IPS DF 6.9 (cell line): ENCODE measurements around the gene FUT7.

ENCODE experiments used
- DNase-seq: peaks from one replicate; pipeline ENCODE4 v3.0.0-alpha.2; 2013; ENCODE audit warnings: low read depth, low spot score
- H3K27ac ChIP-seq: one replicate; pipeline ENCODE4 v1.5.1; 2013; ENCODE audit warnings: low read length, control low read depth
- H3K27me3 ChIP-seq: 2 replicates; pipeline ENCODE4 v1.6.1; 2013; ENCODE audit warnings: mild to moderate bottlenecking, low read length; ENCODE audit not compliant: control insufficient read depth, insufficient read depth
- H3K36me3 ChIP-seq: 2 replicates; pipeline ENCODE4 v1.6.1; 2013; ENCODE audit warnings: low read length; ENCODE audit not compliant: control insufficient read depth, insufficient read depth
- H3K4me1 ChIP-seq: 2 replicates; pipeline ENCODE4 v1.6.1; 2013; ENCODE audit warnings: low read length; ENCODE audit not compliant: control insufficient read depth, insufficient read depth
- H3K4me3 ChIP-seq: 2 replicates; pipeline ENCODE4 v1.5.1; 2013; ENCODE audit warnings: mild to moderate bottlenecking, low read length
- H3K9me3 ChIP-seq: 2 replicates; pipeline ENCODE4 v1.6.1; 2013; ENCODE audit warnings: low read length, inconsistent platforms; ENCODE audit not compliant: control insufficient read depth, insufficient read depth
- WGBS: extraction: QIAGEN DNeasy Blood & Tissue Kit; methylation state at CpG from one replicate; pipeline ENCODE4 v1.1.7; 2013; ENCODE audit warnings: mixed read lengths, missing lambda C conversion rate; ENCODE audit not compliant: insufficient read length, insufficient coverage; 5-methylcytosine and 5-hydroxymethylcytosine counted together

FUT7 gene

GRCh38 chr9:137023157-137023556 is 8.7 kb downstream of the FUT7 start:
- no peak for DNase-seq
- no CpG with 5 or more reads among the region's 7 CpGs for WGBS
- Histone ChIP-seq H3K36me3 (no peaks in the 10 kb centered on the region; the same call in 1 of the 2 replicates), H3K9me3 (no peaks in the 10 kb centered on the region), H3K27ac (no peak overlapping the region), H3K4me3 (no peak overlapping the region), H3K27me3 (no peaks in the 10 kb centered on the region; the same call in 1 of the 2 replicates), H3K4me1 (peaks cover 3% of the 10 kb centered on the region)

GRCh38 chr9:137022662-137023008 is 9.3 kb downstream of the FUT7 start:
- no peak overlapping the region for H3K27ac ChIP-seq
- H3K4me3 ChIP-seq = no peak overlapping the region
- no peaks in the 10 kb centered on the region for H3K9me3 ChIP-seq
- WGBS = no CpG with 5 or more reads among the region's 23 CpGs
- no peak for DNase-seq
- no peaks in the 10 kb centered on the region; the same call in 1 of the 2 replicates for H3K27me3 ChIP-seq
- peaks cover 3% of the 10 kb centered on the region for H3K4me1 ChIP-seq
- H3K36me3 ChIP-seq = no peaks in the 10 kb centered on the region; the same call in 1 of the 2 replicates

- Histone ChIP-seq H3K27ac (no peak overlapping the region), H3K9me3 (no peaks in the 10 kb centered on the region), H3K27me3 (no peaks in the 10 kb centered on the region), H3K4me3 (no peak overlapping the region), H3K4me1 (peaks cover 3% of the 10 kb centered on the region), H3K36me3 (no peaks in the 10 kb centered on the region; the same call in 1 of the 2 replicates)
- peak; percentile 81 for DNase-seq
- WGBS = no CpG with 5 or more reads among the region's 30 CpGs
Observed at GRCh38 chr9:137021979-137022661, 9.8 kb downstream of the FUT7 start.

- WGBS = no CpG with 5 or more reads among the region's 6 CpGs
- Histone ChIP-seq H3K27me3 (no peaks in the 10 kb centered on the region), H3K36me3 (no peaks in the 10 kb centered on the region; the same call in 1 of the 2 replicates), H3K4me1 (peaks cover 3% of the 10 kb centered on the region), H3K4me3 (no peak overlapping the region), H3K9me3 (no peaks in the 10 kb centered on the region), H3K27ac (no peak overlapping the region)
- no peak for DNase-seq
Observed at GRCh38 chr9:137021568-137021978, 10.3 kb downstream of the FUT7 start.

GRCh38 chr9:137020771-137021567 is 10.9 kb downstream of the FUT7 start:
- Histone ChIP-seq H3K27me3 (no peaks in the 10 kb centered on the region), H3K27ac (no peak overlapping the region), H3K4me1 (peaks cover 3% of the 10 kb centered on the region), H3K9me3 (no peaks in the 10 kb centered on the region), H3K36me3 (no peaks in the 10 kb centered on the region; the same call in 1 of the 2 replicates), H3K4me3 (no peak overlapping the region)
- no peak for DNase-seq
- WGBS = no CpG with 5 or more reads among the region's 32 CpGs

- no peaks in the 10 kb centered on the region for H3K36me3 ChIP-seq
- no peak overlapping the region for H3K4me3 ChIP-seq
- H3K27me3 ChIP-seq = no peaks in the 10 kb centered on the region
- DNase-seq = no peak
- no CpG with 5 or more reads among the region's 34 CpGs for WGBS
- no peaks in the 10 kb centered on the region for H3K9me3 ChIP-seq
- H3K4me1 ChIP-seq = peaks cover 3% of the 10 kb centered on the region
- no peak overlapping the region for H3K27ac ChIP-seq
Observed at GRCh38 chr9:137019891-137020683, 11.8 kb downstream of the FUT7 start.

- WGBS = no CpG with 5 or more reads among the region's 36 CpGs
- H3K4me3 ChIP-seq = no peak overlapping the region
Observed at GRCh38 chr9:137018761-137019559, 12.9 kb downstream of the FUT7 start.

GRCh38 chr9:137017791-137018497 is 13.9 kb downstream of the FUT7 start:
- Histone ChIP-seq H3K4me1 (peaks cover 4% of the 10 kb centered on the region), H3K4me3 (no peak overlapping the region), H3K36me3 (no peaks in the 10 kb centered on the region), H3K9me3 (no peaks in the 10 kb centered on the region), H3K27ac (no peak overlapping the region), H3K27me3 (no peaks in the 10 kb centered on the region)
- no CpG with 5 or more reads among the region's 45 CpGs for WGBS
- DNase-seq = no peak

More at GRCh38 chr9:137018761-137019559, 12.9 kb downstream of the FUT7 start:
- no peak for DNase-seq
- no peaks in the 10 kb centered on the region for H3K27me3 ChIP-seq
- peaks cover 3% of the 10 kb centered on the region for H3K4me1 ChIP-seq
- no peaks in the 10 kb centered on the region for H3K36me3 ChIP-seq
- no peak overlapping the region for H3K27ac ChIP-seq
- H3K9me3 ChIP-seq = no peaks in the 10 kb centered on the region

GRCh38 chr9:137017071-137017470 is 14.8 kb downstream of the FUT7 start:
- no CpG with 5 or more reads among the region's 28 CpGs for WGBS
- H3K27me3 ChIP-seq = no peaks in the 10 kb centered on the region
- no peak overlapping the region for H3K4me3 ChIP-seq
- H3K9me3 ChIP-seq = no peaks in the 10 kb centered on the region
- peaks cover 2% of the 10 kb centered on the region; the same call in 1 of the 2 replicates for H3K4me1 ChIP-seq
- no peaks in the 10 kb centered on the region for H3K36me3 ChIP-seq
- no peak overlapping the region for H3K27ac ChIP-seq
- no peak for DNase-seq
